NK-92 (cell line): ENCODE results near the gene AP4B1.

ENCODE experiments used
- DNase-seq: peaks from one replicate; lab custom pipeline; 2025; ENCODE audit not compliant: unreplicated experiment; lab: John Stamatoyannopoulos, UW

The AP4B1 gene

GRCh38 chr1:113930499-113931161 is 26.0 kb upstream of the AP4B1 start:
- no peak for DNase-seq

- no peak for DNase-seq
Measured at GRCh38 chr1:113929750-113930498, 25.3 kb upstream of the AP4B1 start.

GRCh38 chr1:113928941-113929749 is 24.5 kb upstream of the AP4B1 start, which contains the start of gene HIPK1:
Gene HIPK1 (plus strand): TSS chr1:113929324.
- DNase-seq = no peak

GRCh38 chr1:113928187-113928930 is 23.8 kb upstream of the AP4B1 start:
- no peak for DNase-seq

- DNase-seq = no peak
Measured at GRCh38 chr1:113924473-113924872, 19.9 kb upstream of the AP4B1 start.

GRCh38 chr1:113922957-113923356 is 18.4 kb upstream of the AP4B1 start:
- DNase-seq = no peak

GRCh38 chr1:113918243-113918642 is 13.6 kb upstream of the AP4B1 start:
- no peak for DNase-seq

- DNase-seq = no peak
Measured at GRCh38 chr1:113917400-113918082, 12.9 kb upstream of the AP4B1 start.

GRCh38 chr1:113916974-113917373 is 12.4 kb upstream of the AP4B1 start:
- DNase-seq = no peak

- DNase-seq = no peak
Measured at GRCh38 chr1:113913887-113914664, 9.5 kb upstream of the AP4B1 start.

GRCh38 chr1:113913312-113913668 is 8.7 kb upstream of the AP4B1 start:
- no peak for DNase-seq

GRCh38 chr1:113912594-113913311 is 8.2 kb upstream of the AP4B1 start:
- no peak for DNase-seq

- DNase-seq = no peak
Measured at GRCh38 chr1:113905435-113905861, 849 bp upstream of the AP4B1 start.

- no peak for DNase-seq
Measured at GRCh38 chr1:113904293-113904673, 316 bp downstream of the AP4B1 start.

GRCh38 chr1:113903501-113904292 is 902 bp downstream of the AP4B1 start:
- no peak for DNase-seq

GRCh38 chr1:113901191-113901590 is 3.4 kb downstream of the AP4B1 start:
- no peak for DNase-seq

- DNase-seq = no peak
Measured at GRCh38 chr1:113899111-113899510, 5.5 kb downstream of the AP4B1 start.

GRCh38 chr1:113898241-113898814 is 6.3 kb downstream of the AP4B1 start:
- DNase-seq = no peak
